ENCODE measurements around the gene CAMTA1. TPM values are rescaled to one million over a fixed set of nuclear protein-coding genes. Genes with fewer than 3 reads are reported as not detected.

CAMTA1 gene
- total RNA-seq, 1 experiment from 2014 or later, result 69.5 TPM

GRCh38 chr1:6872573-6873261, 87.5 kb downstream of the CAMTA1 start:
- no peaks in the 10 kb centered on the region for H3K9me2 ChIP-seq (ENCODE audit: insufficient read depth)
- H3K36me3 ChIP-seq (ENCODE audit: control insufficient read depth in 1 of 2, insufficient read depth in 2 of 2, low read length in 2 of 2), result no peaks in the 10 kb centered on the region
- no peaks in the 10 kb centered on the region for H3K27me3 ChIP-seq (ENCODE audit: insufficient read depth, low read length)
- no peak overlapping the region for H3K9ac ChIP-seq (ENCODE audit: low read length)
- BruUV-seq (replicated peaks), result no TSS peak
- POLR2A ChIA-PET, result interaction anchor here (0.6 kb wide), 1 partner anchor 31 kb away, joined by 3 read pairs; no protein-coding TSS in a partner anchor
- no peak for TF ChIP-seq FOSL1 (IDR thresholded peaks at IDR 0.05; ENCODE audit: low read depth)
- no peak for TF ChIP-seq ZNF274 (IDR thresholded peaks at IDR 0.05; ENCODE audit: low read depth, low read length)
- no peak for TF ChIP-seq JUND (IDR thresholded peaks at IDR 0.05)
- no peak for TF ChIP-seq TCF7L2 (IDR thresholded peaks at IDR 0.05; ENCODE audit: borderline replicate concordance, extremely low read depth, insufficient read depth, insufficient read length)
- TF ChIP-seq YY1 (IDR thresholded peaks at IDR 0.05; ENCODE audit: extremely low read depth, insufficient replicate concordance, low read depth, low read length), result no peak
- no peak for TF ChIP-seq CTCF (IDR thresholded peaks at IDR 0.05 in 2 of 3, conservative IDR thresholded peaks at IDR 0.05 in 1 of 3; ENCODE audit: borderline replicate concordance in 1 of 3, insufficient read depth in 1 of 3, low read depth in 2 of 3, low read length in 2 of 3)
- no peak overlapping the region for H3K4me3 ChIP-seq (replicated peaks in 1 of 2; ENCODE audit: low read depth in 1 of 2, low read length in 2 of 2)
- peaks cover 13% of the 10 kb centered on the region; the same call in 1 of the 2 replicates for H3K79me2 ChIP-seq (ENCODE audit: insufficient read depth, low read length)
- intact Hi-C loops (cut with micrococcal nuclease), result no loop called here
- no peaks in the 10 kb centered on the region for H4K20me1 ChIP-seq (ENCODE audit: insufficient read depth)
- CTCF ChIA-PET, result no interaction called here
- H3K27ac ChIP-seq (ENCODE audit: low read depth, low read length), result no peak overlapping the region
- no peak overlapping the region for H2AFZ ChIP-seq (ENCODE audit: low read depth, low read length, poor library complexity, severe bottlenecking)
- ATAC-seq (no peak), DNase-seq (ENCODE audit: low read depth, low spot score) (no peak)
- RAD21 ChIA-PET (ENCODE audit: low non-redundant PET in 1 of 2, low total read pairs in 2 of 2, uncharacterized antibody in 2 of 2, unreplicated experiment in 2 of 2), result no interaction called here
- H3K4me1 ChIP-seq (ENCODE audit: control insufficient read depth in 1 of 2, insufficient read depth in 2 of 2, low read length in 2 of 2), result peaks cover 0 to 2% of the 10 kb centered on the region in 2 experiments; a peak in 1 of 4 replicates
- H3K4me2 ChIP-seq (ENCODE audit: low read length), result no peak overlapping the region
- no peaks in the 10 kb centered on the region for H3K9me3 ChIP-seq (ENCODE audit: control insufficient read depth in 1 of 2, insufficient read depth in 1 of 2, low read depth in 1 of 2, low read length in 2 of 2)

Measured in HCT116 (cell line).